Activated T-helper 2 cell treated with anti-CD3 and anti-CD28 coated beads, Interferon-gamma antibody, Interleukin-2, Interleukin-4, amounts not matched to agents 10 μg/mL and 5 μg/mL and 100 μg/mL, durations not matched to agents 14 hours and 24 hours and 36 hours (primary cell): ENCODE data around the gene LAMA4. TPM values are rescaled to one million over a fixed set of nuclear protein-coding genes. Genes with fewer than 3 reads are reported as not detected.

Experiments used
- DNase-seq: peaks from one replicate; pipeline ENCODE4 v3.0.0; 2021; ENCODE audit warnings: low spot score
- H3K27ac Mint-ChIP-seq: one replicate; pipeline ENCODE4 v1.8.0; 2021; ENCODE audit warnings: mixed read lengths
- H3K27me3 Mint-ChIP-seq: one replicate; pipeline ENCODE4 v1.8.0; 2021; ENCODE audit warnings: low read depth, mixed read lengths
- H3K36me3 Mint-ChIP-seq: one replicate; pipeline ENCODE4 v1.8.0; 2021; ENCODE audit warnings: low read depth, mixed read lengths
- H3K4me1 Mint-ChIP-seq: one replicate; pipeline ENCODE4 v1.8.0; 2021; ENCODE audit warnings: low read depth, mixed read lengths
- H3K4me3 Mint-ChIP-seq: one replicate; pipeline ENCODE4 v1.8.0; 2021; ENCODE audit warnings: low read depth, mild to moderate bottlenecking, moderate library complexity, mixed read lengths
- H3K9me3 Mint-ChIP-seq: one replicate; pipeline ENCODE4 v1.8.0; 2021; ENCODE audit warnings: mixed read lengths
- intact Hi-C: fragments of 100-400 bp; cut with micrococcal nuclease; formaldehyde crosslinking; loops from one replicate; pipeline ENCODE4 v1.15.1; 2023
- total RNA-seq: library from RNA; stranded (reverse); gene quantifications from 2 replicates; pipeline ENCODE4 v1.2.3, GENCODE V29; 2022

LAMA4 gene
- total RNA-seq, 1 donor from 2014 or later, result not detected

GRCh38 chr6:112196306-112196705 lies 58.1 kb downstream of the LAMA4 start:
- intact Hi-C loops, result no loop called here
- Mint-ChIP-seq H3K27ac (no peak overlapping the region), H3K36me3 (no peaks in the 10 kb centered on the region), H3K4me1 (no peaks in the 10 kb centered on the region), H3K27me3 (peaks cover 42% of the 10 kb centered on the region), H3K9me3 (peaks cover 4% of the 10 kb centered on the region), H3K4me3 (no peak overlapping the region)
- no peak for DNase-seq

- Mint-ChIP-seq H3K36me3 (no peaks in the 10 kb centered on the region), H3K4me1 (no peaks in the 10 kb centered on the region), H3K27me3 (peaks cover 47% of the 10 kb centered on the region), H3K9me3 (peaks cover 4% of the 10 kb centered on the region), H3K4me3 (no peak overlapping the region), H3K27ac (no peak overlapping the region)
- no peak for DNase-seq
- intact Hi-C loops, result no loop called here
Observed at GRCh38 chr6:112195166-112195565, 59.2 kb downstream of the LAMA4 start.

DNA sequence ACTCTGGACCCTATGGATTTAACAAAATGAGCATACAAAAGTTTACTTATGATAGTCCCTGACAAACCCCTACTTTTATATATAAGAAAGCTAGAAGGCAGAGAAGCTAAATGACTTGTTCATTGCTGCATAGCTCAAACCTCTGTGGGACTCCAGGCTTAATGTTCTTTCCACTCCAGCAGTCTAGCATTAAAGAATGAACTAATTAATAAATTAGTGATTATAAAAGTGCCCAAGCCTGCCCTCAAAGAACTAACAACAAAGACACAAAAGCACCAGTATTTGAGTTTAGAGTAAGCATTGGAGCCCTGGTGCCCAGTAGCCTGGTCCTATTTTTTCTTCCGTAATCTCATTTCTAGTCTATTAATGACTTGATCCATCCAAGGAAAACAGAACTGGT lies 59.9 kb downstream of the LAMA4 start:
- DNase-seq, result no peak
- intact Hi-C loops, result no loop called here
- Mint-ChIP-seq H3K4me3 (no peak overlapping the region), H3K9me3 (no peaks in the 10 kb centered on the region), H3K4me1 (no peaks in the 10 kb centered on the region), H3K27ac (no peak overlapping the region), H3K36me3 (no peaks in the 10 kb centered on the region), H3K27me3 (peaks cover 53% of the 10 kb centered on the region)

DNA sequence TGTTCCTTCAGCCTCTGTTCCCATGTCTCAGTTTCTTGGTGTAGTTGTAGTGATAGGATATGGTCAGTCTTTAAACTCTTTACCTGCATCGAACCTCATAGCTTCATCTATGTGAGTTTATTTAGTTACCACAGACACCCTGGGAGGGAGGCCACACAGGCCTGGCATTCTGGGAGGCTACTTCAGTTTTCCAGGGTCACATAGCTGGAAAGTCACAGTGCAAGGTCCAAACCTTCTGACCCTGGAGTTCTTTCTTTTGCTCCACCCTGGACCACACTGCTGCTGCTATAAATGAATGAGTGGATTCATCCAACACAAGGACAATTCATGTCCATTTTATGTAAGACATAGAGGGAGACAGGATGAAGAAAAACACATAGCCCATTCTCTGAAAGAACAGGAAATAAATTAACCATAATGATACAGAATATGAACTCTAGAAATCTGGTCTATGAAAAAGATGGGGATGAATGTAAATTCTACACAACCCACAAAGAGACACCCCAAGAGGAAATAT lies 60.8 kb downstream of the LAMA4 start:
- Mint-ChIP-seq H3K36me3 (no peaks in the 10 kb centered on the region), H3K27me3 (peaks cover 56% of the 10 kb centered on the region), H3K9me3 (no peaks in the 10 kb centered on the region), H3K27ac (no peak overlapping the region), H3K4me1 (no peaks in the 10 kb centered on the region), H3K4me3 (no peak overlapping the region)
- DNase-seq, result no peak
- intact Hi-C loops, result no loop called here

DNA sequence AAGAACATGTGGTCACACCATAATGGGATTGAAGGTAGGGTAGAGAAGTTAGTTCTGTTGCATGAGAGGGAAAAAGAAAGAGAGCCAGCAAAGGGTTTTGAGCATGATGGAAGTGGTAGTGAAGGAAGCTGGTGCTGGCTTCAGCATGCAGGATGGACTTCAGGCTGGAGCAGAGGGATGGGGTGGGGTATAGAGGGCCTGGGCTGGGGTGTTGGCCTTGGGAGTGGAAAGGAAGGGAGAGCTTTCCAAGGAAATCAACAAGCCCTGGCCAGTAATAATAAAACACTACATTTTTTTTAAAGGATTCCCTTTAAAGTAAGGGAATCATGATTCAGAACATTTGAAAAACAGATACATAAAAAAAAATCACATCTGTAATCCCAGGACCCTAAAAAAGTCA lies 61.2 kb downstream of the LAMA4 start:
- Mint-ChIP-seq H3K36me3 (no peaks in the 10 kb centered on the region), H3K4me1 (no peaks in the 10 kb centered on the region), H3K27ac (no peak overlapping the region), H3K9me3 (no peaks in the 10 kb centered on the region), H3K27me3 (peaks cover 59% of the 10 kb centered on the region), H3K4me3 (no peak overlapping the region)
- no peak for DNase-seq
- intact Hi-C loops, result no loop called here

DNA sequence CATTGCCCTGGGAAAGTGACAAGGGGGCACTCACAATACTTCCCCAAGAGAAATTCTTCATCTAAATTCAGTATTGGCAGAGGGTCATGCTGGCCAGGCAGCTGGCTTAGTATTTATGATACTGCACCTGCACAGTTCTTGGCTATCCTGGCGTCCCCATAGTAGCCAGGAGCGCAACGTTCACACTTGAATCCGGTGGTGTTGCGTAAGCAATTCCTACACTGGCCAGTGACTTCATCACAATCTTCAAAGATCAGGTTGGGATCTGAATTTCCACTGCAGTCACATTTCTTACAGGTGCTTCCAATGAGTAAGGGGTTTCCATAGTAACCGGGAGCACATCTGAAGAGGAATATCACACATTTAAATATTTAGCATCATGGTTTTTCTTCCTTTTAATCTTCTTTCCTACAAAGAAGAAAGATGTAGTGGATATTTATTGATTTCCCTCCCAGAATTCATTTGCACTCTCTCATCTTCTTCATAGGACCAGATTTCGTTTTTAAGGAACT lies 62.8 kb downstream of the LAMA4 start:
- intact Hi-C loops, result no loop called here
- Mint-ChIP-seq H3K27me3 (peaks cover 69% of the 10 kb centered on the region), H3K4me3 (no peak overlapping the region), H3K27ac (no peak overlapping the region), H3K4me1 (no peaks in the 10 kb centered on the region), H3K9me3 (no peaks in the 10 kb centered on the region), H3K36me3 (no peaks in the 10 kb centered on the region)
- no peak for DNase-seq

- Mint-ChIP-seq H3K27me3 (peaks cover 59% of the 10 kb centered on the region), H3K4me1 (no peaks in the 10 kb centered on the region), H3K4me3 (no peak overlapping the region)
Observed at GRCh38 chr6:112190164-112190563, 64.2 kb downstream of the LAMA4 start.

DNA sequence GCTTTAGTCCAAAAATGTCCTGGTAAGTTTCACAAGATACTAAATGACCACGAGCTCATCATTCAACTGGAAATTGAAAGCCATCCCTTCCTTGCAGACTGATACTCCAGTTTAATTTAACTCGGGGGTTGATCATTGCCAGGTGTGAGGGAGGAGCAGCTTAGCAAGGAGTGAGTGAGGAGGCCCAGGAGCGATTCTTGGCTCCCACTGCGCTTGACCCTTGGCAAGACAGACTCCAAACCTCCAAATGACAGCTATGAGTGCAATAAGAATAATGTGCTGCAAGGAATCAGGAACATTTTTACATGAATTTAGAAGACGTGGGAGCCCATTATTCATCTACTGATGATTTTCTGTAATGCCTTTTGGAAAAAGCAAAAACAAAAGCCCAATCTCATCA lies 64.9 kb downstream of the LAMA4 start:
- no peak for DNase-seq
- H3K9me3 Mint-ChIP-seq, result no peaks in the 10 kb centered on the region
- H3K36me3 Mint-ChIP-seq, result no peaks in the 10 kb centered on the region
- H3K4me3 Mint-ChIP-seq, result no peak overlapping the region
- H3K27ac Mint-ChIP-seq, result no peak overlapping the region
- peaks cover 61% of the 10 kb centered on the region for H3K27me3 Mint-ChIP-seq
- intact Hi-C loops, result no loop called here
- no peaks in the 10 kb centered on the region for H3K4me1 Mint-ChIP-seq

More at GRCh38 chr6:112190164-112190563, 64.2 kb downstream of the LAMA4 start:
- Mint-ChIP-seq H3K9me3 (no peaks in the 10 kb centered on the region), H3K36me3 (no peaks in the 10 kb centered on the region), H3K27ac (no peak overlapping the region)
- no peak for DNase-seq
- intact Hi-C loops, result no loop called here

DNA sequence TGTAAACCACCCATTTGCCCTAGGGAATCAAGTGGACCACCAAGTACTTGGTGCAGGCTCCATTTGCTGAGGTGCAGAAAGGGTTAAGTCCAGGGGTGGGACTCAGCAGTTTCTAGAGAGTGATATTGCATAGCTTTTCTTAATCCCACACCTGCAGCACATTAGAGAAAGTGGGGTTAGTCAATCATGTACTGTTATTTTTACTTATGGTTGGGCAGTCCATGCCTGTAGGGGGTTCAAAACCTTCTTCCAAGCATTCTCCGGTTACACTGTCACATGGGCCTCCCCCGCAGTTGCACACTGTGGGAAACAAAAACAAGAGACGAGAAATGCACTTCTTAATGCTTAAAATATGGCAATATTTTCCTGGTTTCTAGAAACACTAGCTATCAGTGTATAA lies 65.5 kb downstream of the LAMA4 start:
- Mint-ChIP-seq H3K9me3 (no peaks in the 10 kb centered on the region), H3K27me3 (peaks cover 64% of the 10 kb centered on the region), H3K4me3 (no peak overlapping the region), H3K36me3 (no peaks in the 10 kb centered on the region), H3K27ac (no peak overlapping the region), H3K4me1 (no peaks in the 10 kb centered on the region)
- intact Hi-C loops, result no loop called here
- DNase-seq, result no peak

GRCh38 chr6:112187736-112188135 lies 66.6 kb downstream of the LAMA4 start:
- no peak for DNase-seq
- H3K4me3 Mint-ChIP-seq, result no peak overlapping the region
- H3K36me3 Mint-ChIP-seq, result no peaks in the 10 kb centered on the region
- H3K4me1 Mint-ChIP-seq, result no peaks in the 10 kb centered on the region
- H3K27me3 Mint-ChIP-seq, result peaks cover 59% of the 10 kb centered on the region
- H3K9me3 Mint-ChIP-seq, result no peaks in the 10 kb centered on the region
- intact Hi-C loops, result no loop called here
- H3K27ac Mint-ChIP-seq, result no peak overlapping the region

DNA sequence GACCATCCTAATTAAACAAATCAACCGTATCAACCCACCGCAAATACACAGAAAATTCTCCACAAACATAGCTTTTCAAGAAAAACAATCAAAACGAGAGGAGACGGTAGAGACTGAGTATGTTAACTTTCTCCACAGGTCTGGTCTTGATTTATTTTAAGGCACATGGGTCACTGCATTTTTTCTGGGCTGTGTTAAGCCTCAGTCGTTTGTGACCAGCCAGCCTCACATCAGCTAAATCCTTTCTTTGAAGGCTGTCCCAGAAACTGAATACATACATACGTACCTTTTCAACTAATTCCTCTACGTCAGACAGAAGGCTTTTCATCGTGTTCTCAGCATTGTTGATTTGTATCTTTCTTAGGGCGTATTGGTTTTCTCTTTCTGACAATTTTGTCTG lies 69.4 kb downstream of the LAMA4 start:
- peaks cover 55% of the 10 kb centered on the region for H3K27me3 Mint-ChIP-seq
- H3K36me3 Mint-ChIP-seq, result no peaks in the 10 kb centered on the region
- H3K4me1 Mint-ChIP-seq, result no peaks in the 10 kb centered on the region
- no peak overlapping the region for H3K27ac Mint-ChIP-seq
- no peak for DNase-seq
- no peaks in the 10 kb centered on the region for H3K9me3 Mint-ChIP-seq
- no peak overlapping the region for H3K4me3 Mint-ChIP-seq
- intact Hi-C loops, result no loop called here

- no peak overlapping the region for H3K4me3 Mint-ChIP-seq
- H3K4me1 Mint-ChIP-seq, result no peaks in the 10 kb centered on the region
- no peaks in the 10 kb centered on the region for H3K9me3 Mint-ChIP-seq
- no peak for DNase-seq
- H3K27me3 Mint-ChIP-seq, result peaks cover 47% of the 10 kb centered on the region
- intact Hi-C loops, result no loop called here
- no peak overlapping the region for H3K27ac Mint-ChIP-seq
- no peaks in the 10 kb centered on the region for H3K36me3 Mint-ChIP-seq
Observed at GRCh38 chr6:112183271-112183671, 71.1 kb downstream of the LAMA4 start.

- H3K4me3 Mint-ChIP-seq, result no peak overlapping the region
- no peaks in the 10 kb centered on the region for H3K9me3 Mint-ChIP-seq
- intact Hi-C loops, result loop anchor here (2.0 kb wide), 1 partner anchor 1678 kb away; no protein-coding TSS in a partner anchor
- H3K27me3 Mint-ChIP-seq, result peaks cover 42% of the 10 kb centered on the region
- H3K36me3 Mint-ChIP-seq, result no peaks in the 10 kb centered on the region
- no peaks in the 10 kb centered on the region for H3K4me1 Mint-ChIP-seq
- H3K27ac Mint-ChIP-seq, result no peak overlapping the region
- no peak for DNase-seq
Observed at GRCh38 chr6:112181130-112181529, 73.2 kb downstream of the LAMA4 start.
